SIG-M5 (cell line): Measurements from ENCODE around the gene PPFIA2.

Source experiments
- DNase-seq: peaks from one replicate; lab custom pipeline; 2025; lab: John Stamatoyannopoulos, UW

PPFIA2 gene

DNA sequence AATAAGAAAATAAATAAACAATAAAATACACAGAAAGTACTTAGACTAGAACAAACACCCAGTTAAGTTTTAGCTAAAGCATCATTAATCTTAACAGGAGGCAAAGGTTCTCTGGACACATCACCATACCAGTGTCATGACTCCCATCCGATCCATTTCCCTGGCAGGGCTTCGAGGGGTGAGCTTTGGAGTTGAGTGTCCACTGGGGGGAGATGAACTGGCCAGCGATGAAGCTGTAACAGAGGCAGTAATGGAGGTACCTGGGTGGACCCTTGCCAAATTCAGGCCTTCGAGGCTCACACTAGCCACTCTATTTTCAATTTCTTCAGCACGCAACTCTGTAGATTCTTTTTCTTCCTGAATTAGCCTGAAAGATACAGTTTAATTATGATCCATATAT, 411.7 kb downstream of the PPFIA2 start:
- DNase-seq = no peak

DNA sequence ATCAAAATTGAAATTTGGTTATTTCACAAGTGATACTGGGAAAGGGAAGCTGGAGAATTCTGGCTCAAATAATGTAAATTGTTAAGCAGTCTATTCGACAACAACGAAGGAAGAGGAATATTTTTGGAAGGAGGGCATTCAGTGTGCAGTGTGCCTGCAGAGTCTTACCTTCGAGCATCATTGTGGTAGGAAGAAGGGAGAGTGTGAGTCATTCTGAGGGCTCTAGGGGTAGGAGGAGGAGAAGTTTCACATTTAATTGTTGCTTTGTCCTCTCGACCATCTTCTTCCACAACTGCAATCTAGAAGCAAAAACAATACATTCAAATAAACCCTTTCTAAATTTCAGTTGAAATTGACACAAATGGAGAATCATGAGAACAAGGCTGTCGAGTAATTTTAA, 418.2 kb downstream of the PPFIA2 start:
- no peak for DNase-seq

DNA sequence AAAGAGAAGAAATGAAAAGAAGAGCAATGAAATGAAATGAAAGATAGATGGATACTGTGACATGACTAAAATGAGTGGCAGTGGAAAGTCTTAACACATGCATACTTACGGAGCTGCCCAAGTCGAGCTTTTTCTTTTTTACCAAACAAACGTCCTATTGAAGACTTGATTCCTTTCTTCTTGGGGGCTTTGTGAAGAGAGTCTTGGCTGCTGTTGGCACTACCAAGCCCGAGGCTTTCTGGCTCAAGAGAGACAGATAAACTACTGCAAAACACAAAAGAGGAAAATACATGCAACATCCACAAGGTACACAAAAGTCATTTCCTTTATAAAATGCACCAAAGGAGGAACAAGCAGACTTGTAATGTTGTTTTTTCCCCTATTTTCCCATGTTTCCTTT, 420.1 kb downstream of the PPFIA2 start:
- DNase-seq = no peak

DNA sequence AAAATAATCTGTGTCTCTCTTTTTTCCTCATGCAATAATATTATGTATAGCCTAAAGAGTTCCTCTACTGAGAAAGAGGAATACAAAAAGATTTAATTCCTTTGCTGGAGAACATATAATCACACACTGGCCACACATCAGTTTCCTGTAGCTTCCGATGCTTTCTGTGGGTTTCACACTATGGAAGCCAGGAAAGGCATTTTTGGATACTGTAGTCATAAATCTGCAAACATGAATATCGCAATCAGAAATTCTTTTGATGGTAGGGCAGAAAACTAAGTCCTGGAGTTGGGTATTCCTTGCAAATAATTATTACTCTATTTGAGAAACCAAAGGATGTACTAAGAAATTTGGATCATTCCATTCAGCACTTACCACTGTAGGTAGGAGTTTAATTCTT, 421.3 kb downstream of the PPFIA2 start:
- DNase-seq = no peak

DNA sequence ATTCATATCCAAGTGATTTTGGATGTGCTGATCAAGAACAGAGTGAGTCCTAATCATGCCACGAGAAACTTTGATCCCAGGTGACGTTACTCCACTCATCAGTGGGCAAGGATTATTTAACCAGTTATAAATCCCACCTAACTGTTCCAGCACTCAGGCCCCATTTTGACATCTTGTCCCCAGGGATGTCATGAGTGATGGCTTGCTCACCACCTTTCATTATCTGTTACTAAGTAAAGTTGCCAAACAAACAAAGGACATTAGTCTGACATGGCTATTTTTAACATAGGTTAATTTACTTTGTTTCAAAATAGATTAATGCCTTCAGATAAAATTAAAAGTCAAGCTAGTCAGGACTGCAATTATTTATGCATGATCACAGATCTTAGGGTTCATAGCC, 425.3 kb downstream of the PPFIA2 start:
- DNase-seq = no peak

DNA sequence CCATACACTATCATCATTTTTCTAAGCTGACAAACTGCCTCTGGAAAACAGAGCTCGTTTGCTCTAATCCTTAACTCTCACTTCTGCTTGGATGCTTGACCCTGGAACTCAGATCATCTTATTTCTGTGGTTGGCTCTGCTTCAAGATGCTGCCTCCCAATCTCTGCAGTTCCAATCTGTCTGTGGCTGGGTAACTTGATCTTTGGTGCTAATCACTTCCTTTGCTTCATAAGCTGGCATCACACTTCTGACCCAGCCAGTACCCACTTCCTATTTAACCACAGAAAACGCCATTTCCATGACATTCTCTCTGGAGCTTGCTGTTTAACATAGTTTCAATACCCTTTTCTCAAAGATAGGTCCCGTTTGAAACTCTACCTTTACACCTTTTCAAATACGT, 427.1 kb downstream of the PPFIA2 start:
- DNase-seq = no peak

DNA sequence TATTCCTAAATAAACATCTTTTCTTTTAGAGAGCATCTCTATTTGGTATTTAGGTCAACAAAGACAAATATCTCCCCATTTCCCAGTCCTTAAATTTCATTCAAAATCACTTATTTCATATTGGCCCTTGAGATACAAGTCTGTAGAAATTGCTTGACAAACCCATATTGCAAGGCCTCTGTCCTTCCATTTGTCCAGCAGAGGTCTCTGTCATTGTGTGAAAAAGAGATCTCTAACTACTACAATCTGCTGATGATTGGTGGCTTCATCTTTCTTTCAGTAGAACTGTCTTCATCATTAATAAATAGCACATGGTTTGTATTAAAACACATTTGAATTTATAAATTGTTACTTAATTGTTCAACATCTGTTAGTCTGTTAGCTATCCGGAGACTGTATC, 428.7 kb downstream of the PPFIA2 start:
- DNase-seq = no peak

DNA sequence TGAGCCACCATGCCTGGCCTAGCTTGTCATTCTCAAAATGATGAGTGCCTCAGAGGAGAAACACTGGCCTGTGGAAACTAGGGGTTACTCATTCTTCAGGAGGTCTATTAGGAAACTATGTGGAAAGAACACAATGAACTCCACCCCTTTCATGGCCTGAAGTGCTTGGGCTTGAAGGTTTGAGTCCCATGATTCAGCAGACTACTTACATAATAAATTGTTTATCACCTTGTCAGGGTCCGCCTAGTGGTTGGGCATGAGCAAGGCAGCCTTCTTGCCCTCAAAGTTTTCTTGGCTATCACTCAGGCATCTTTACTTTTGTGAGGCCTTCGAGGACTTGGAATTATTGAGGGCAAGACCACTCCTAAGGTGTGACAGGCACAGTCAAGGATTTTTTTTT, 430.1 kb downstream of the PPFIA2 start:
- no peak for DNase-seq

DNA sequence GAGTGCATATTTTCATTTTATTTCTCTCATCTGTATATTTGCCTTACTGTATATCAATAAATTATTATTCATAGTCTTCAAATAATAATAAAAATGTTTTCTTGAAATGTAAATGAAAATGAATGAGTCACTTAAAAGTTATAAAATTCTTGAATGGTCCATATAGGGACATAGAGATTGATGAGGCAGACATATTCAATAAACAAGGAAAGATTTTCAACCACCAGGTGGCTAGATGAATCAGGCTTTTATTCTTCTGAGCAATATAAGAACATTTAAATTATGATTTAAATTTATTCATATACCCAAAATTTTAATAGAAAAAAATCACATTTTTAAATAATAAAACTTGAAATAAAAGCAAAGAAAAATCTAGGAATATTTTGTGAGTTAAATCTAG, 431.7 kb downstream of the PPFIA2 start:
- DNase-seq = no peak

DNA sequence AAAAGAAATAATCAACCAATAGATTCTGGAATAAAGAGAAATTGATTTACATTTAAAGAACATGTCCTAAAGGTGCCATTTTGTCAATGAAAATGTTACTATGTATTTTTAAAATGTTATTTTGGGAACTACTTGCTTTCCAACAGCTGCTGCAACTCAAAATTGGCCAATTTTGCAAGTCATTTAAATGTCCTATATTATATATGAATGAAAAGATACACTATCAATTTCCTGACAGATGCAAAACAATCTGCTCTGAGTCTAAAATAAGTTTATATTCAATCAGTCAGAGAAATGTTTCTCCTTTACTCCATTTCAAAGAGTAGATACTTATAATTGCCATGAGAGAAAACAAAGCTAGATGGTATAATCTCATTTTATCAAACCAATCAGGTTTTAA, 434.1 kb downstream of the PPFIA2 start:
- no peak for DNase-seq

DNA sequence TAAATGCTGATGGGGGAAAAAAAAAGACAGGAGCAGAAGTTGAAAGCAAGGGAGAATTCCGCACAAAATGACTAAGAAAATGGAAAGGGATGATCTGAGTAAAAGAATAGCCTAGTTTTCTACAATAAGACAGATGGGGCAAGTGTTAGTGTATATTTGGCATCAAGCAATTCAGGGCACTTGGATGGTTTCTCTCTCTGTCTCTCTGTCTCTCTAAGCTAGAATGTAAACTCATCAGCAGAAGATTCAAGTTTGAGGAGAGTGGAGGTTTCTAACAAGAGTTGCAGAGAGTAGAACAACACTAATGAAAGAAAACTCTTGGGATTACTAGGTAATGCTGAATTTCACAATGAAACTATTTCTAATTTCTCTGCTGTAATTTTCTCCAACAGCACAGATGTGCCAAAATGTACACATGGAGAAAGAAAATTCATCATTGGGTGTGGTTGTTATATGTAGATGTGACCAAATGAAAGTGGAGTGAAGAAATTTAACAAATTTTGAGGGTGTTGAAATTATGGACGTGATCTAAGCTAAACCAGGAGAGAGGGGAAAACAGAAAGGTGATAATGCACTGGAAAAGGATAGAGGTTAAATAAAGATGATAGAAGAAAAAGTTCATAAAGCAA, 444.1 kb downstream of the PPFIA2 start:
- no peak for DNase-seq

DNA sequence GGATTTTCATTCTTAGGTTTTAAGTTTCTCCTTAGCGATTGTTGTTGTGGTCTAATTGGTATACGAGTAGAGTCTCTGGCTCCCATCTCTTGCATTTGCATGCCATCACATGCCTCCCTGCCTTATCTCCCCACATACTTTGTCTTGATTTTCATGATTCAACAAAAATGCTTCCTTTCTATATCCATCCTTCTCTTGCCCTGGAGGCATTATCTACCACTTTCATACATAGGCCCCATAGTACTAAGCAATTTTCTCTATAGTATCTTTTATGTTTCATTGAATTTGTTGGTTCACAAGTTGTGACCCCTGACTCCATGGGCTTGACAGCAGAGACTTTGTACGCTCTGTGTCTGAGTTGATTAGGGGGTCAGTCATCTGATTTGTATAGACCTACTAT, 455.2 kb downstream of the PPFIA2 start:
- DNase-seq = no peak

DNA sequence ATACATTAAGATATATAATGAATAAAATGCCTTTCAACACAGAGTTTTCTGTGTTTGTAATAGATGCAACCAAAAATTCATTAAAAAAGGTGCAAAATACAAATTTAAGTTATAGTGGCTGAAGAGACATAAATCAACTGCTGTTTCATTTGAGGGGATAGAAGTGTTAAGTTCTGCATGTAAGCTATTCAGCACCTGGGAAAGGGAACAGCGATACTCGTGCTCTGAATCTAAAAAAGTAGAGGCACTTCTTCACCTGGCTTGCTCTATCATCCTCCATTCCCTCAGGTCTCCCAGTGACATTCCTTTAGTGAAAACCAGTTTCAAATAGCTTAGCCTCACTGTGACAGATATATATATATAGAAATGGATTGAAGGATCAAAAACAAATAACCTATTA, 458.7 kb downstream of the PPFIA2 start:
- DNase-seq = no peak

DNA sequence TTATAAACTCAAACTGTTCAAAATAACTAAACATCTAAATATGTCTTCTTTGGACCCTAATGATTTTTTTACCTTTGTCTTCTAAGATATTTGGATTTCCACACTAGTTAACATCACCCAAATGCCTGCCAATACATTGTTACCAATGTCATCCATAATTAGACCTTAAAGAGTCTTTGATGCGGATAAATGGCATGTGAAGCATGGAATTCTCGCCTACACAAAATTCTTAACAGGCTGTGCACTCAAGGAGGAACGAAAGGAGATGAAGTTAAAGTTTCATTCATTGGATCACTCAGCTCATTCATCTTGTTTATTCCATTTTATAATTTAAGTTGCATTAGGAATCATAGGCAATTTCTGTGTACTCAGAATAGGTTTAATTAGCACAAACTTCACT, 461.5 kb downstream of the PPFIA2 start:
- no peak for DNase-seq

DNA sequence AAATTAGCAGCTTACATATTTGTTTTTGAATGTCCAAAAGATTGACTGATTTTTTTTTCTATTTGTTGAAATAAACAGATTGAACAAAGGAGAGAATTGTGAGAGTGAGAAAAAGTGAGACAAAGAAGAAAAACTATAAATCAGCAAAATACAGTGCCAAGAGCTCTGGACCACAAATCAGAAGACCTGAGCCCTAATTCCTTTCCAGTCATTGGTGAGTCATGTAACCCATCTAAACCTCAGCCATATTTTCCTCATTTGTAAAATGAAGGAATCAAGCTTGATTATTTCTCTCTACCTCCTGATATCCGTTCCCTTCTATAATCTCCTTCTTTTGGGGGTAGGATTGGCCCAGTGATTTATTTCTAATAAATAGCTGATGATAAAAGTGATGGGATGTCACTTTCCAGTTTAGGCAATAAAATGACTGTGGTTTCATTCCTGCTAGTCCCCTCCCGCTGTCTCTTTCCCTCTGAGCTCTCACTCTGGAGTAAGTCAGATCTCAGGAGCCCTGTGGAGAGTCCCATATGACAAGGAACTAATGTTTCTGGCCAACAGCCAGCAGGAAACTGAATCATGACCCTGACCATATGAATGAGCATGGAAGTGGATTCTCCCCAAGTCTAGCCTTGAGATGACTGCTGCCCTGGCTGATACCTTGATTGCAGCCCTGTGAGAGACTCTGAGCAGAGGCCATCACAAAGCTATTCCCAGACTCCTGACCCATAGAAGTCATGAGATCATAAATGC, 462.4 kb downstream of the PPFIA2 start:
- DNase-seq = no peak

DNA sequence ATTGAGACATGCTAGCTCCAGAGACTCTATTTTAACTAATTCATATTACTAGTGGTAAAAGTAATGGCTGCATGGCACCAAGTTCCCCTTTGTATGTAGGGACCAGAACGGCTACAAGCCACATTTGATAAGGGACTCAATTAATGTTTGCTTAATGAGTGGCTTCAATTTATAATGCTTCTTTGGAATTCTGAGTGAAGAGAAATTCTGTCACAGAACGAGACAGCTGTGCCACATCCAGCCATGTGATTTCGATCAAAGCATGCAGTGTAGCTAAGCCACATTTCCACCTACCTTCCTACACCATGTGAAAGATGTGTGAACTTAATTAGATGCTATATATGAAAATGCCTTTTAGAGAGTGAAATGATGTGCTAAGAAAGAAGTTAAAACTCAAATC, 463.9 kb downstream of the PPFIA2 start:
- DNase-seq = no peak

DNA sequence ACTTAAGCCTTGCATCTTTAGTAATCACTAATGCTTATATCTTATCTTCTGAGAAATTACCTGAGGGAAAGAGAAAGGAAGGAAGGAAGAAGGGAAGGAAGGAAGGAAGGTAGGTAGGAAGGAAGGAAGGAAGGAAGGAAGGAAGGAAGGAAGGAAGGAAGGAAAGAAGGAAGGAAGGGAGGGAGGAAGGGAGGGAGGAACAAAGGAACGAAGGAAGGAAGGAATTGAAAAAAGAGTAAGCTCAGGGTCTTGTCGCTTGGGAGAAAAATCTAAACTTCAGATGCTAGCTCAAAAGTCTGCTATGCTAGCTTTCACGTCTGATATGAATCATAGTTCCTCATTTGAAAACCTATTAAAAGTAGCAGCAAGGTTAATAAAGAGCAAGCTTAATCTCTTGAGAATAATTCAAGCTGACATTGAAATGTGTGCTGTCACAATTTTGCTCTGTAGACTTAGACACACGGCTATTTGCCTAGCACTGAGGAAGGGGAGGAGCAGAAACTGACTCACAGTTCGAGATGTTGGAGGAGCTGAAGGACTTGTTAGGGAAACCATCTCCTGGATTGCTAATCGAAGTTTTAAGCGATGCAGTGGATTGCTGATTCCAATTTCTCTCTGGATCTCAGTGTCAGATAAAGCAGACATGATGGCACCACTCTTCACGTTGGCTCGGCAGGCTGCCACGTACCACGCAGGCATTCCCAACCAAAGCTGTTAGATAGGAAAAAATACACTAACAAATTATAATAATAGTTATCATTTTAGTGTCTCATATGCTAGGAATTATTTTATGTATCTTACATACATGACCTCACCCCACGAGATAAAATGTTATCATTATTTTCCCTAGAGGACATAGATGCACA, 464.6 kb downstream of the PPFIA2 start:
- no peak for DNase-seq

DNA sequence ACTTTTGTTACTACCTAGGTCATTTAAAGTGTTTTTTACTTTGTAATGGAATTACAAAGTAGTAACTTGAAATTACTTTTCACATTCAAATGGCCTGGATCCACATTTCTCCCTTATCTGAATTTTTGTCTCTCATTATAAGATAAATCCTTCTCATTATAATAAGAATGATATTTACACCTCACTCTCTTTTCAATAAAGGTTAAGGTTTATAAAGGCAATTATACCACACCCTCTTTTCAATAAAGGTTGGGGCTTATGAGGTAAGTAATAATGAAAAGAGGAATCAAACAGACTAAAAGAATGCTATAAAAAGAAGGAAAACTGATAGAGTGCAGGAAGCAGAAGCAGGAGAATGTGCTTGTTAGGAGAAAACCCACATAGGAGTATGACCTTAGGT, 470.5 kb downstream of the PPFIA2 start:
- DNase-seq = no peak

DNA sequence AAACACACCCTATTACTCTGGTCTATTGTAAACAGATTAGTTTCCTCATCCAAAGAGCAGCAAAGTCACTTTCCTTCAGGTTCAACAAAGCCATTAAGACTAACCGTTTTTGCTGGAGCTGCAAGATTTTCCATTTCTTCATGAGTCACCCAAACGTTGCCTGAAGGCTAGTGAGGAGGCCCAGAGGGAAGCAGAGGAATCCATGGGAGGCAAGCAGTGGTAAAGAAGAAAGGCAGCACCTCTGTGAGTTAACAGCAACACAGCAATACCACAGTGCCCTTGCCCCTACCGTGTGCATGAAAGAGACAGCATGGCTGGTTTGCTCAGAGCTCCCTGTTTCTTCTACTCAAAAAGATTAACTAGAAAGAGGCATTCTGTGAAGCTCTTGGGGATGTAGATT, 475.0 kb downstream of the PPFIA2 start:
- DNase-seq = no peak

DNA sequence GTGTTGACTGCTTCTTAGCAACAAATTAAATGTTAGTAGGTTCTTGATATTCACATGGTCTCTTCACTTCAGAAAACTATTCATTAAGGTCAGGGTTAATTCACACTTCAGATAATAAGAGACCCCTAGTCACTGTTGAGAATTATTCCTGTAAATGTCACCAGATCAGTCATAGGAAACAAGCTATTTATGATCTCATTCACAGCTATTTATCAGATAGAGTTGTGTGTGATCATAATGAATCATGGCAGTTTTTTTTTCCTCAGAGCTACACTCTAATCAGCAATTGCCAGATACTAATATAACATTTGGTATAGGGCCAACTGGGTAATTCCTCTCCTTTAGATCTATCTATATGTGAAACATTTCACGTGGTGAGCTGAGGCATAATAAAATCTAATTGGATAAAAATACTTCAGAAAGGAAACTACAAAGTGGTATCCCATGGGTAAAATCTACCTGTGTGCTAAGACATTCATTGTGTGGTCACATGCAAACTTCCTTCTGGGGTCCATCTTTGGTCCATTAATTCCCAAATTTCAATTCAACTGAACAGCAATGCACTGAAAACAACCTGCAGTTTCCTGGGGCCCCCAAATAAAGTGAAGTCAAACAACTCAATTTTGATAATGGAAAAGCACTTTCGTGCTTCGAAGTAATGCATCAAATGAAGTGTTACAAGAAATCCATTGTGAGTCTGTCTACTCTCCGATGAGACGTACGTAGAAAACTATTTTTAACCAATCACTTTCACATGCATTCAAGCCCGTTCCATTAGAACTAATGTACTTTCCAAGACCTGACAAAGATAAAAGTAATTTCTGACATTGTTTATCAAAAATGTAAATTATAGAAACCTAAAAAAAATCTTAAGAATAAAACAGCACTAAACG, 484.3 kb downstream of the PPFIA2 start:
- no peak for DNase-seq

DNA sequence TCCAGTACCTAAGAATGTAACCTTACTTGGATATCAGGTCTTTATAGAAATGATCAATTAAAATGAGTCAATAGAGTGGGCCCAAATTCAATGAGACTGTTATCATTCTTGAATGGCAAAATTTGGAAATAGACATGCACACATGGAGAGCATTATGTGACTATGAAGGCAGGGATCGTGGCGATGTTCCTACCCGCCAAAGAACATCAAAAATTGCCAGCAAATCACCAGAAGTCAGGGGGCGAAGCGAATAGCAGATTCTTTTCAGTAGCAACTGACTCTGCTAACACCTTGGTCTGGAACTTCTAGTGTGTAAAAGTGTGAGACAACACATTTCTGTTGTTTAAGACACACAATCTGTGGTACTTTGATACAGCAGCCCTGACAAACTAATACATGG, 488.8 kb downstream of the PPFIA2 start:
- no peak for DNase-seq

DNA sequence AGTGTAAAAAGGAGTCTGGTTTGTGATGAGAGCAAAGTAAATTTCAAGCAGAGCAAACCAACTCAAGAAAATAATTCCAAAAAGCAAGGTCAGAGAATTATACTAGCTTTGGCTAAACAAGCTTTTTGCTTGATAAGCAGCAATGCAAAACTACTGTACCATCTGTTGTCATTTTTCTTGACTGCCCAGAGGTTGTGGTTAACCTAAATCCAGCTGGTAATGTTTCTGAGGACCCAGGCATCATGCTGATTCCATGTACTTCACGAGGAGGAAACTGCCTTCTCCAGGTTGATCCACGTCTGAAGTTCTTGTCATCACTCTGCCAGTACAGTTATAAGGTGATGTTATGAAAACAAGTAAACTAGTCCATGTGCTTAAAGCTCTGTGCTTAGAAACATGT, 496.1 kb downstream of the PPFIA2 start:
- no peak for DNase-seq
